Measurements from ENCODE around the gene SH3RF3. TPM values are rescaled to one million over a fixed set of nuclear protein-coding genes. Genes with fewer than 3 reads are reported as not detected.
"Not testable (repeated sequence)": the region's sequence is repeated elsewhere in the genome, so short reads cannot be mapped to it uniquely, and the experiment has no call there.

SH3RF3 gene
- total and polyA plus RNA-seq, 8 donors: 7.0 to 11.1 (median 8.3) TPM

DNA sequence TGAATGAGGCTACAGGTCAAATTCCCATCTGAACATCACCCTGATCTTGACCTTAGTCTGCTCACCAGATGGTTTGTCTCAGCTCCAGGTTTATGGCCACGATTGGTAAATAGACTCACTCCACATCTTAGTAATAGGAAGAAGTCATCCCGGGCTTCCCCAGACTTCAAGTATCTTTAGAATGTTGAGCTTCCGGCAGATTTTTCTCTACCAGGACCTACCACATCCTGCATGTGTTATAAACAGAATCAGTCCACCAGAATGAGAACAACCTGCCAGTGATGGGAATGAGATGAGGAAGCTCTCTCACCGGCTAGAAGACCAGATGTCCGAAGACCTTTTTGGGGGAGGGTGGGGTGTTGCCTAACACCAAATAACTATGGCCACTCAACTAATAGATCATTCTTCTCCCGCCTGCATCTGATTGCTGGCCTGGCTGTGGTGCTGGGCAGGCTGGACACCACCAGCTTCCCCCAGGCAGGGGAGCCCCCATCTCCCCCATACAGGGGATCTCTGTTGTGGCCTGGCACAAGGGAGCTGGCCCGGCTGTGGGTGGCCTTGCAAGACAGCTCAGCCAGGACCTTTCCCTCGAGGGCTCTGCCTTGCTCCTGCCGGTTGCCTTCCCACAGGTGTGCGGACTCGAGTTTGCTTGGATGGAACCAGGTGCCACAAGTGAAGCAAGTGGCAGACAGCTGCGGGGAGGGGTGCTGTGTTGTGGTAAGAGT lies 88.5 kb downstream of the SH3RF3 start:
- Histone ChIP-seq H3K9me3 (no peaks in the 10 kb centered on the region), H3K27ac (peak overlapping the region in 1 of 2 donors; percentile 15), H3K4me1 (peaks cover 15 to 60% of the 10 kb centered on the region in 2 donors), H3K4me3 (no peak overlapping the region), H3K36me3 (no peaks in the 10 kb centered on the region), H3K27me3 (no peaks in the 10 kb centered on the region)
- TF ChIP-seq, protein P1, sequence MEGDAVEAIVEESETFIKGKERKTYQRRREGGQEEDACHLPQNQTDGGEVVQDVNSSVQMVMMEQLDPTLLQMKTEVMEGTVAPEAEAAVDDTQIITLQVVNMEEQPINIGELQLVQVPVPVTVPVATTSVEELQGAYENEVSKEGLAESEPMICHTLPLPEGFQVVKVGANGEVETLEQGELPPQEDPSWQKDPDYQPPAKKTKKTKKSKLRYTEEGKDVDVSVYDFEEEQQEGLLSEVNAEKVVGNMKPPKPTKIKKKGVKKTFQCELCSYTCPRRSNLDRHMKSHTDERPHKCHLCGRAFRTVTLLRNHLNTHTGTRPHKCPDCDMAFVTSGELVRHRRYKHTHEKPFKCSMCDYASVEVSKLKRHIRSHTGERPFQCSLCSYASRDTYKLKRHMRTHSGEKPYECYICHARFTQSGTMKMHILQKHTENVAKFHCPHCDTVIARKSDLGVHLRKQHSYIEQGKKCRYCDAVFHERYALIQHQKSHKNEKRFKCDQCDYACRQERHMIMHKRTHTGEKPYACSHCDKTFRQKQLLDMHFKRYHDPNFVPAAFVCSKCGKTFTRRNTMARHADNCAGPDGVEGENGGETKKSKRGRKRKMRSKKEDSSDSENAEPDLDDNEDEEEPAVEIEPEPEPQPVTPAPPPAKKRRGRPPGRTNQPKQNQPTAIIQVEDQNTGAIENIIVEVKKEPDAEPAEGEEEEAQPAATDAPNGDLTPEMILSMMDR (IDR thresholded peaks at IDR 0.05): no peak
- DNase-seq: no peak
- intact Hi-C loops (cut with DNase I): no loop called here
- no peak for ATAC-seq

DNA sequence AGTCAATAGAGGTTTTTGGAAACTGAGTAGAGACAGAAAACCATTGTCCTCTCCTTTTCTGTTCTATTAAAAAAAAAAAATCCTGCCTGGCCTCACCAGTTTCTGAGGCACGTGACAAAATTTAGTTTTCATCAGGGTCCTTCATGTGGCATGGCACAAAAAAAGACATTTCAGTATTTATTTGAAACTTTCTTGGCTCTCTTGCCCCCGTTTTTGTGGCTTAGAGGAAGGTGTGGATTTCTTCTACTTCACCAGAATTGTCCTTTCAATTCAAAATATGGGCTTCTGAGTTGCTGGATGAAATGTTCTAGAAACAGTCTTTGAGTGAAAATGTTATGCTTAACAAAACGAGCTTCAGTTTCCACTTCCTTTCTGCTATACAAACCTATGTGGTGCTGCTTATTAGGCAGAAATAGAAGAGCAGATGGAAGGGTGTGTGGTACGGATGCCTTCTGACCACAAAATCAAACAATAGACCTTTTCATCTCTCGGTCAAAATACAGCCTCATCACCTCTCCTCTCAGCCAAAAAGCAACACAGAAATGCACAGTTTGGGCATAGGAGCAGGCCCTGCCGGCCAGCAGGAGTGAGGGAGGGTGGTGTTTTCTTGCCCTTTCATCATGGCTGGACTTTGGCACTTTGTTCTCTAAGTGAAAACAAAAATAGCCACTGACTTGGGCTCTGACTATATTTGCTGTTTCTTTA lies 89.2 kb downstream of the SH3RF3 start:
- TF ChIP-seq, protein P1 (IDR thresholded peaks at IDR 0.05): no peak
- DNase-seq (no peak), ATAC-seq (no peak)
- H3K9me3 ChIP-seq: no peaks in the 10 kb centered on the region
- H3K36me3 ChIP-seq: no peaks in the 10 kb centered on the region
- intact Hi-C loops (cut with DNase I): no loop called here
- no peaks in the 10 kb centered on the region for H3K27me3 ChIP-seq
- H3K4me3 ChIP-seq: no peak overlapping the region
- H3K4me1 ChIP-seq: peaks cover 15 to 53% of the 10 kb centered on the region in 2 donors
- H3K27ac ChIP-seq: peak overlapping the region in 1 of 2 donors; percentile 15

DNA sequence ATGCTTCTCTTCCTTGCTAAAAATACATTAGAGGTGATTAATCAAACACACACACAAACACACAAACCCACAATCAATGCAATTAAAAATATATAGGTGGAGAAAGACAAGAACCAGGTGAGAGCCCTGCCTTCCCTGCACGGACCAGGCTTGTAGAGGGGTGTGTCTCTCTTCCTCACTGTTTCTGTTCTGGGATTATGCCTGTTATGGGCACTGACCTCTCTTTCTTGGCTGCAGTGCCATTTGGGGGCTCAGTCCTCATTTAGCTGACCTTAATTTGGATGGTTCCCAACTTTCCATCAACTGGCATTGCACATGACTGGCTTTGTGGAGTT lies 89.8 kb downstream of the SH3RF3 start:
- DNase-seq: no peak
- no peak overlapping the region for H3K27ac ChIP-seq
- no peaks in the 10 kb centered on the region for H3K36me3 ChIP-seq
- no peak overlapping the region for H3K4me3 ChIP-seq
- H3K27me3 ChIP-seq: no peaks in the 10 kb centered on the region
- ATAC-seq: no peak
- no peaks in the 10 kb centered on the region for H3K9me3 ChIP-seq
- H3K4me1 ChIP-seq: peaks cover 15 to 48% of the 10 kb centered on the region in 2 donors
- TF ChIP-seq, protein P1 (IDR thresholded peaks at IDR 0.05): no peak
- intact Hi-C loops (cut with DNase I): no loop called here

DNA sequence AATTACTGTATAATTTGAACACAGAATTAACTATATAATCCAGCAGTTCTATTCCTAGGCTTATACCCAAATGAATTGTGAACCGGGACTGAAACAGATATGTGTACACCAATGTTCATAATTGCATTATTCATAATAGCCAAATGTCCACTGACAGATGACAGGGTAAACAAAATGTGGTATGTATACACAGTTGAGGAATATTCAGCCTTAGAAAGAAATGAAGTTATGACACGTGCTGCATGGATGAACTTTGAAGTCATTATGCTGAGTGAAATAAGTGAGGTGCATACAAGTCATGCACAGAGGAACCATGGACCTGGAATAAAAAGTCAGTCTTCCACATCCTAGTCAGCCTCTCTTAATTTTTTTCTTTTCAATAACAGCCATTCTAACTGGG lies 91.9 kb downstream of the SH3RF3 start:
- DNase-seq: no peak
- Histone ChIP-seq H3K4me3 (no peak overlapping the region), H3K27me3 (no peaks in the 10 kb centered on the region), H3K27ac (no peak overlapping the region), H3K4me1 (peaks cover 6 to 38% of the 10 kb centered on the region in 2 donors), H3K36me3 (no peaks in the 10 kb centered on the region), H3K9me3 (no peaks in the 10 kb centered on the region)
- TF ChIP-seq, protein P1 (IDR thresholded peaks at IDR 0.05): no peak
- intact Hi-C loops (cut with DNase I): no loop called here
- no peak for ATAC-seq

DNA sequence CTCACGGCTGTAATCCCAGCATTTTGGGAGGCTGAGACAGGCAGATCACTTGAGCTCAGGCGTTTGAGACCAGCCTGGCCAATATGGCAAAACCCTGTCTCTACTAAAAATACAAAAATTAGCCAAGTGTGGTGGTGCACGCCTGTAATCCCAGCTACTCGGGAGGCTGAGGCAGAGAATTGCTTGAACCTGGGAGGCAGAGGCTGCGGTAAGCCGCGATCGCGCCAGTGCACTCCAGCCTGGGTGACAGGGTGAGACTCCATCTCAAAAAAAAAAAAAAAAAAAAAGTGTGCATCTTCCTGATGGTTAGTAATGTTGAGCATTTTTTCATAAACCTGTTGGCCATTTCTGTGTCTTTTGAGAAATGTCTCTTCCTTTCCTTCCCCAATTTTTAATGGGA lies 92.3 kb downstream of the SH3RF3 start:
- H3K36me3 ChIP-seq; H3K9me3 ChIP-seq; H3K27ac ChIP-seq; intact Hi-C loops (cut with DNase I); DNase-seq; H3K27me3 ChIP-seq; H3K4me3 ChIP-seq; ATAC-seq: not testable (repeated sequence)
- H3K4me1 ChIP-seq: peaks cover 6 to 38% of the 10 kb centered on the region in 2 donors
